GM12891 (cell line): ENCODE results near the gene TDP1.

Experiments
- POLR2A ChIP-seq: IDR thresholded peaks from 2 replicates; pipeline ENCODE4 v1.6.1; 2011; ENCODE audit warnings: low read depth, low read length, control low read depth
- POLR2AphosphoS5 ChIP-seq: IDR thresholded peaks from 2 replicates; pipeline ENCODE4 v1.6.1; 2011; ENCODE audit warnings: low read depth, low read length, control low read depth
- SPI1 ChIP-seq: IDR thresholded peaks from 2 replicates; pipeline ENCODE4 v1.6.1; 2011; ENCODE audit warnings: low read depth, low read length, control low read depth
- TAF1 ChIP-seq: IDR thresholded peaks from 2 replicates; pipeline ENCODE4 v1.6.1; 2011; ENCODE audit warnings: low read depth, low read length, control low read depth

DNA sequence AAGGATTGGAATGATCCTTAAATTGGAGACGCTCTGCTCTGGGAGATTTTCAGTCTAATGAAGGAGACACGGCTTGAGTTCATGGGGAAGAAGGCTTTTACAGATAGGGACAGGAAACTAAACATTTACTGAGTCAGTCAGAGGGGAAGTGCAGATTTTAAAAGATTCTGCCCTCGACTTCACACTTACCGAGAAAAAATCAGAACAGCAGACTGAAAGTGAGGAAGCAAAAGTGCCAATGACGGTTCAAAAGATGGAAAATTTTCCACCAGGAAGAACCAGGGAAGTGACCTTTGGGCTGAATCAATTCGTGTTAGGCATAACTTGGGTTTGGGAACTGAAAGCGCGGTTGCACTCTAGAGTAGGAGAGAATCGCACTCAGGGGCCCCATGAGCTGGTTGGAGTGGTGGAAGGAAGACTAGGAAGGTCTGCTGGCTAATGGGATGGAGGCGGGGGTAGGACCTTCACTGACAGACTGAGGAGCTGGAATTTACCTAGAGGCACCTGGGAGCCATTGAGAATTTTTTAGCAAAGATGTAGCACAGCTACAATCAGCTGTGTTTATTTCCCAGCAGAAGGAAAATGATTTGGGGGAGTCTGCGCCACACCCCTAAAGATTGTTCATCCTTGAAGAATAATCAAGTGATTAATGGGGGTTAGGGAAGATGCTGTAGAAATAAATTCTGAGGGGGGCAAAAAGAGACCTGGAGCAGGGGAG, 107.3 kb downstream of the TDP1 start:
- TF ChIP-seq POLR2A: no peak
- no peak for TF ChIP-seq POLR2AphosphoS5
- no peak for TF ChIP-seq TAF1
- TF ChIP-seq SPI1: peak; percentile 48
